Karpas-422 (cell line): Measurements from ENCODE around the gene PIGZ. TPM values are rescaled to one million over a fixed set of nuclear protein-coding genes. Genes with fewer than 3 reads are reported as not detected.

Experiments used
- DNase-seq: peaks from one replicate; pipeline ENCODE4 v3.0.0-alpha.2; 2015
- H2AFZ ChIP-seq: fragments of 200-600 bp; sonication (generic); 2 replicates; pipeline ENCODE4 v1.6.1; 2014; ENCODE audit warnings: antibody characterized with exemption, low read length, mixed read lengths
- H3K27ac ChIP-seq: fragments of 200-600 bp; sonication (generic); 2 replicates; pipeline ENCODE4 v1.5.1; 2014; ENCODE audit warnings: mild to moderate bottlenecking, low read length, moderate library complexity
- H3K27me3 ChIP-seq: fragments of 200-600 bp; sonication (generic); 2 replicates; pipeline ENCODE4 v1.6.1; 2014; ENCODE audit warnings: low read length, mixed read lengths
- H3K36me3 ChIP-seq: fragments of 200-600 bp; sonication (generic); 2 replicates; pipeline ENCODE4 v1.6.1; 2014; ENCODE audit warnings: low read length, mixed read lengths; ENCODE audit not compliant: insufficient read depth
- H3K4me1 ChIP-seq: fragments of 200-600 bp; sonication (generic); 2 replicates; pipeline ENCODE4 v1.6.1; 2014; ENCODE audit warnings: mild to moderate bottlenecking, low read length, mixed read lengths
- H3K4me2 ChIP-seq: fragments of 200-600 bp; sonication (generic); 2 replicates; pipeline ENCODE4 v1.6.1; 2014; ENCODE audit warnings: low read length, low read depth, mild to moderate bottlenecking; ENCODE audit not compliant: poor library complexity, severe bottlenecking
- H3K4me3 ChIP-seq: fragments of 200-600 bp; sonication (generic); 2 replicates; pipeline ENCODE4 v1.5.1; 2014; ENCODE audit warnings: mild to moderate bottlenecking, antibody characterized with exemption, low read length, mixed read lengths
- H3K79me2 ChIP-seq: fragments of 200-600 bp; sonication (generic); 2 replicates; pipeline ENCODE4 v1.6.1; 2014; ENCODE audit warnings: mild to moderate bottlenecking, low read length, mixed read lengths
- H3K9ac ChIP-seq: fragments of 200-600 bp; sonication (generic); 2 replicates; pipeline ENCODE4 v1.6.0; 2014; ENCODE audit warnings: low read length
- H3K9me2 ChIP-seq: fragments of 200-600 bp; sonication (generic), shearing (Covaris generic); replicated peaks from 2 replicates; pipeline ENCODE4 v1.6.0; 2014; ENCODE audit warnings: mild to moderate bottlenecking, low read length, moderate library complexity; ENCODE audit not compliant: insufficient read depth
- H3K9me3 ChIP-seq: fragments of 300-700, 200-600 bp; sonication (generic); 2 replicates; pipeline ENCODE4 v1.6.1; 2014; ENCODE audit warnings: low read length, mixed read lengths
- H4K20me1 ChIP-seq: fragments of 200-600 bp; sonication (generic); 2 replicates; pipeline ENCODE4 v1.6.1; 2014; ENCODE audit warnings: mild to moderate bottlenecking, antibody characterized with exemption, low read length, low read depth; ENCODE audit not compliant: insufficient read depth
- total RNA-seq: library from RNA; depleted of rRNA; stranded (reverse); fragments of >200 nt; shearing (Covaris generic); gene quantifications from 2 replicates; pipeline ENCODE4 v1.2.3, GENCODE V29; 2014; ENCODE audit warnings: low replicate concordance; rRNA removed

Gene PIGZ
- total RNA-seq, 1 experiment from 2014 or later: 0.37 TPM

DNA sequence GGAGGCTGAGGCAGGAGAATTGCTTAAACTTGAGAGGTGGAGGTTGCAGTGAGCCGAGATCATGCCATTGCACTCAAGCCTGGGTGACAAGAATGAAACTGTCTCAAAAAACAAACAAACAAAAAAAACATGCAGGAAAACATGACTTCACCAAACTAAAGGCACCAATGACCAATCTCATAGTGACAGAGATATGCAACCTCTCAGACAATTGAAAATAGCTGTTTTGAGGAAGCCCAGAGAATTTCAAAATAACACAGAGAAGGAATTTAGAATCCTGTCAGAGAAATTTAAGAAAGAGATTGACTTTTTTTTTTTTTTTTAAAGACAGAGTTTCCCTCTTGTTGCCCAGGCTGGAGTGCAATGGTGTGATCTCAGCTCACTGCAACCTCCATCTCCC, 52.4 kb downstream of the PIGZ start:
- H3K9ac ChIP-seq: no peak overlapping the region
- no peak overlapping the region for H3K27ac ChIP-seq
- H3K9me3 ChIP-seq: peaks cover 14% of the 10 kb centered on the region
- H3K4me1 ChIP-seq: peaks cover 15% of the 10 kb centered on the region
- peaks cover 27% of the 10 kb centered on the region for H3K36me3 ChIP-seq
- no peak overlapping the region for H3K4me3 ChIP-seq
- no peak overlapping the region for H2AFZ ChIP-seq
- H3K27me3 ChIP-seq: no peaks in the 10 kb centered on the region
- DNase-seq: no peak
- H3K9me2 ChIP-seq: no peaks in the 10 kb centered on the region
- H3K4me2 ChIP-seq: no peak overlapping the region
- 0 out of 2 replicates have a peak, but pooled peaks cover 2% of the 10 kb centered on the region for H3K79me2 ChIP-seq
- H4K20me1 ChIP-seq: no peaks in the 10 kb centered on the region

- Histone ChIP-seq H3K27ac (no peak overlapping the region), H3K4me3 (no peak overlapping the region), H4K20me1 (no peaks in the 10 kb centered on the region), H2AFZ (no peak overlapping the region), H3K9me3 (peaks cover 14% of the 10 kb centered on the region), H3K4me1 (peaks cover 8% of the 10 kb centered on the region), H3K79me2 (no peaks in the 10 kb centered on the region), H3K9ac (no peak overlapping the region), H3K4me2 (no peak overlapping the region), H3K27me3 (no peaks in the 10 kb centered on the region), H3K9me2 (no peaks in the 10 kb centered on the region), H3K36me3 (peaks cover 26% of the 10 kb centered on the region)
- DNase-seq: no peak
These were observed 53.3 kb downstream of the PIGZ start for GRCh38 chr3:196915375-196915774.

DNA sequence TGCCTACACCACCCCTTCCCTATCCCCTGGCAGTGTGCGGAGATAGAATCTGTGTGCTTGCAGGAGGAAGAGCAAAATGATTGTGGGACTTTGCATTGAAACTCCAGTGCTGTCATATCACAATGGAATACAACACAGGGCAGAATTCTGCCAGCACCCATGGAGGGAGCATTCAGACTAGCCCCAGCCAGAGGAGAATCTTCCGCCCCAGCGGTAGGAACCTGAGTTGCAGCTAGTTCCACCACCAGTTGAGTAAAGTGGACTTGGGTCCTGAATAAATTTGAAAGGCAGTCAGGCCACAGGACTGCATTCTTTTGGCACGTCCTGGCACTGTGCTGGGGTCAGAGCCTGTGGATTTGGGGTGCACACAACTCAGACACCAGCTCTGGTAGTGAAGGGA, 53.8 kb downstream of the PIGZ start:
- H4K20me1 ChIP-seq: no peaks in the 10 kb centered on the region
- no peaks in the 10 kb centered on the region for H3K79me2 ChIP-seq
- no peak overlapping the region for H2AFZ ChIP-seq
- H3K27ac ChIP-seq: no peak overlapping the region
- H3K9me2 ChIP-seq: no peaks in the 10 kb centered on the region
- H3K4me2 ChIP-seq: no peak overlapping the region
- H3K36me3 ChIP-seq: peaks cover 26% of the 10 kb centered on the region
- H3K4me1 ChIP-seq: peaks cover 3% of the 10 kb centered on the region
- H3K4me3 ChIP-seq: no peak overlapping the region
- no peak for DNase-seq
- H3K9me3 ChIP-seq: peaks cover 14% of the 10 kb centered on the region
- no peak overlapping the region for H3K9ac ChIP-seq
- H3K27me3 ChIP-seq: no peaks in the 10 kb centered on the region

- Histone ChIP-seq H3K36me3 (peaks cover 64% of the 10 kb centered on the region), H3K9me3 (no peaks in the 10 kb centered on the region)
These were observed 64.9 kb downstream of the PIGZ start for GRCh38 chr3:196903740-196904139.

DNA sequence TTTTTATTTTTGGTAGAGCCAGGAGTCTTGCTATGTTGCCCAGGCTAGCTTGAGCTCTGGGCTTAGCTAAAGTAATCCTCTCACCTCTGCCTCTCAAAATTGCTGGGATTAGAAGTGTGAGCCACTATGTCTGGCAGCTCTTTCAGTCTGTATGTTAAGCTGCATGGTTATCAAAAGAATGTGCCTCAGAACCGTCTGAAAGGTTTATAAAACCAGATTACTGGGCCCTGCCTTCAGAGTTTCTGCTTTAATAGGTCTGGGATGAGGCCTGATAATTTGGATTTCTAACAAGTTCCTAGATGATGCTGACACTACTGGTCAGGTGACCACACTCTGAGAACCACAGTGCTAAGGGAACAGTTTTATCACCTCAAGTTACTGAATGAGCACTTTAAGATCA, 66.3 kb downstream of the PIGZ start:
- Histone ChIP-seq H4K20me1 (no peaks in the 10 kb centered on the region), H3K4me1 (no peaks in the 10 kb centered on the region), H3K79me2 (peaks cover 18% of the 10 kb centered on the region), H2AFZ (no peak overlapping the region), H3K27me3 (no peaks in the 10 kb centered on the region), H3K36me3 (peaks cover 56% of the 10 kb centered on the region), H3K4me2 (no peak overlapping the region), H3K9ac (no peak overlapping the region), H3K9me2 (no peaks in the 10 kb centered on the region), H3K27ac (no peak overlapping the region), H3K4me3 (no peak overlapping the region), H3K9me3 (no peaks in the 10 kb centered on the region)
- DNase-seq: no peak

More at GRCh38 chr3:196903740-196904139, 64.9 kb downstream of the PIGZ start:
- Histone ChIP-seq H3K4me3 (no peak overlapping the region), H3K27ac (no peak overlapping the region), H4K20me1 (no peaks in the 10 kb centered on the region), H3K4me1 (no peaks in the 10 kb centered on the region), H3K9me2 (no peaks in the 10 kb centered on the region), H3K9ac (no peak overlapping the region), H2AFZ (no peak overlapping the region), H3K79me2 (0 out of 2 replicates have a peak, but pooled peaks cover 6% of the 10 kb centered on the region), H3K4me2 (no peak overlapping the region), H3K27me3 (no peaks in the 10 kb centered on the region)
- no peak for DNase-seq

DNA sequence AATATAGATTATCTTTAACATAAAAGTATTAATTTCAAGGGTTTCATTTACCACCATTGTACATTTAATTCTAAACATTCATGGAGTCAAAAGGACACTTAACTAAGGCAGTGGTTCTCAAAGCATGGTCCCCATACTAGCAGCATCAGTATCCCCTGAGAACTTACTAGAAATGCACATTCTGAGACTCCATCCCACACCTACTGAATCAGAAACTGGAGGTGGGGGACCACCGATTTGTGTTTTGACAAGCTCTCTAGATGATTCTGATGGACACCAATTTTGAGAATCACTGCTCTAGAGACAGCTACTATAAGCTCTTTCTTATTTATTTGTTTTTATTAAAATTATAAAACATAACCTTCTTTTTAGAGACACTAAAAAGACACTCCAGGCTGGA, 66.9 kb downstream of the PIGZ start:
- Histone ChIP-seq H3K79me2 (peaks cover 23% of the 10 kb centered on the region), H3K27me3 (no peaks in the 10 kb centered on the region), H3K27ac (no peak overlapping the region), H3K36me3 (peaks cover 52% of the 10 kb centered on the region), H3K9me3 (no peaks in the 10 kb centered on the region), H3K9me2 (no peaks in the 10 kb centered on the region), H3K4me2 (no peak overlapping the region), H3K4me3 (no peak overlapping the region), H3K9ac (no peak overlapping the region), H2AFZ (no peak overlapping the region), H3K4me1 (no peaks in the 10 kb centered on the region), H4K20me1 (no peaks in the 10 kb centered on the region)
- DNase-seq: no peak

Other genes with a start within 250 kb of the PIGZ start
- 87.0 and 102 TPM in 2 replicates for gene PAK2, start 229.0 kb downstream of the PIGZ start, total RNA-seq
- gene SENP5, start 100.9 kb downstream of the PIGZ start, total RNA-seq: 53.8 and 73.3 TPM in 2 replicates
- gene NCBP2, start 26.3 kb downstream of the PIGZ start, total RNA-seq: 73.0 and 81.8 TPM in 2 replicates
- gene MELTF, start 61.0 kb upstream of the PIGZ start, total RNA-seq: 0.07 and 0.43 TPM in 2 replicates